Lower leg skin (tissue), 4 donors: ENCODE data around the gene TMEM170B. TPM values are rescaled to one million over a fixed set of nuclear protein-coding genes. Genes with fewer than 3 reads are reported as not detected.

ENCODE experiments used
- DNase-seq, 2 donors: peaks; one replicate each; pipeline ENCODE4 v3.0.0-alpha.2; 2019; ENCODE audit warnings: low spot score in 2 of 2
- H3K4me3 ChIP-seq: fragments of 200-600 bp; sonication (generic); 2 replicates; pipeline ENCODE4 v1.5.1; 2017; ENCODE audit warnings: mild to moderate bottlenecking, low read depth; ENCODE audit not compliant: poor library complexity, severe bottlenecking
- POLR2A ChIP-seq, 2 donors: fragments of 450-650 bp; IDR thresholded peaks; one replicate each; pipeline ENCODE4 v1.6.1; 2016 to 2017; ENCODE audit warnings: antibody characterized with exemption in 2 of 2, mild to moderate bottlenecking in 1 of 2, moderate library complexity in 1 of 2
- WGBS, 2 donors: methylation state at CpG; one replicate each; pipeline ENCODE4 v1.1.5; 2018; 5-methylcytosine and 5-hydroxymethylcytosine counted together
- intact Hi-C: fragments of 100-400 bp; cut with DNase I; formaldehyde crosslinking; loops from one replicate; pipeline ENCODE4 v1.15.0; 2023; ENCODE audit warnings: low total_unique reads
- total RNA-seq, 4 donors: library from RNA; depleted of rRNA; stranded (reverse); fragments of >200 nt; gene quantifications; one replicate each; pipeline ENCODE4 v1.1.0, GENCODE V29; 2016
- TF ChIP-seq, protein P1 (sequence below), 3 donors: fragments of 450-650 bp; IDR thresholded peaks; one replicate each; pipeline ENCODE4 v1.5.1; 2016; ENCODE audit warnings: antibody characterized with exemption in 3 of 3, mild to moderate bottlenecking in 3 of 3, moderate library complexity in 2 of 3

Gene TMEM170B
- total RNA-seq, 4 donors from 2014 or later = 0.34 to 2.1 (median 1.3) TPM

DNA sequence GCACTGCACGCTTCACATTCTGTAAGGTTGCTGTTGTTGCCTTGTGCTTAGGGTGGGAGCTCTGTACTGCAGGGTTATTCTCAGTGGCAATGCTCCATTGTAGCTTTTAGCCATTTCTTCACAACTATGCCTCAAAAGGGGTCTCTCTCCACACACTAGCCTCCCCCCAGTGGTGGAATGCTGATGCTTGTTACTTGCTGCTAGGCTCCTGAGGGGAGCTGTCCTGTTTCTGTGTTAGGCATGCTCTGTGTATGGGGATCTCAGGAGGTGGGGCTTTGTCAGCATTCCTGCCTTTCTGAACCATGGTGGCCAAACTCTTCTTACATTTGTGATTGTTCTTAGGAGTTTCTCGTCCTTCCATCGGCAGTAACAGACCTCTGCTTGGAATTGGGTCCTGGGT is 18.8 kb downstream of the TMEM170B start:
- DNase-seq = no peak
- 95 to 96% methylated on average over 3 of the region's 3 CpGs for WGBS, 2 donors
- intact Hi-C loops = no loop called here
- no peak overlapping the region for H3K4me3 ChIP-seq
- TF ChIP-seq POLR2A (IDR thresholded peaks at IDR 0.05) = no peak
- TF ChIP-seq, protein P1, sequence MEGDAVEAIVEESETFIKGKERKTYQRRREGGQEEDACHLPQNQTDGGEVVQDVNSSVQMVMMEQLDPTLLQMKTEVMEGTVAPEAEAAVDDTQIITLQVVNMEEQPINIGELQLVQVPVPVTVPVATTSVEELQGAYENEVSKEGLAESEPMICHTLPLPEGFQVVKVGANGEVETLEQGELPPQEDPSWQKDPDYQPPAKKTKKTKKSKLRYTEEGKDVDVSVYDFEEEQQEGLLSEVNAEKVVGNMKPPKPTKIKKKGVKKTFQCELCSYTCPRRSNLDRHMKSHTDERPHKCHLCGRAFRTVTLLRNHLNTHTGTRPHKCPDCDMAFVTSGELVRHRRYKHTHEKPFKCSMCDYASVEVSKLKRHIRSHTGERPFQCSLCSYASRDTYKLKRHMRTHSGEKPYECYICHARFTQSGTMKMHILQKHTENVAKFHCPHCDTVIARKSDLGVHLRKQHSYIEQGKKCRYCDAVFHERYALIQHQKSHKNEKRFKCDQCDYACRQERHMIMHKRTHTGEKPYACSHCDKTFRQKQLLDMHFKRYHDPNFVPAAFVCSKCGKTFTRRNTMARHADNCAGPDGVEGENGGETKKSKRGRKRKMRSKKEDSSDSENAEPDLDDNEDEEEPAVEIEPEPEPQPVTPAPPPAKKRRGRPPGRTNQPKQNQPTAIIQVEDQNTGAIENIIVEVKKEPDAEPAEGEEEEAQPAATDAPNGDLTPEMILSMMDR (IDR thresholded peaks at IDR 0.05) = no peak

DNA sequence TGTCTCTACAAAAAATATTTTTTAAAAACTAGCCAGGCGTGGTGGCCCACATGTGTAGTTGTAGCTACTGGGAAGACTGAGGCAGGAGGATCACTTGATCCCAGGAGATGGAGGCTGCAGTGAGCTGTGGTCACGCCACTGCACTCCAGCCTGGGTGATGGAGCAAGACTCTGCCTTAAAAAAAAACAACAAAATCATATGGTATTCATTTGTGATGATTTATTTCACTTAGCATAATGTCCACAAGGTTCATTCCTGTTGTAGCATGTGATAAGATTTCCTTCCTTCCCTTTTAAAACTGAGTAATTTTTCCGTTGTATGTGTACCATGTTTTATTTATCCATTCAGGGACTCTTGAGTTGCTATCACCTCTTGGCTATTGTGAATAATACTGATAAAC is 26.2 kb downstream of the TMEM170B start:
- no peak overlapping the region for H3K4me3 ChIP-seq
- intact Hi-C loops = no loop called here
- 82 to 83% methylated on average over 3 of the region's 3 CpGs for WGBS, 2 donors
- TF ChIP-seq, protein P1 (IDR thresholded peaks at IDR 0.05) = no peak
- TF ChIP-seq POLR2A (IDR thresholded peaks at IDR 0.05) = no peak
- no peak for DNase-seq

DNA sequence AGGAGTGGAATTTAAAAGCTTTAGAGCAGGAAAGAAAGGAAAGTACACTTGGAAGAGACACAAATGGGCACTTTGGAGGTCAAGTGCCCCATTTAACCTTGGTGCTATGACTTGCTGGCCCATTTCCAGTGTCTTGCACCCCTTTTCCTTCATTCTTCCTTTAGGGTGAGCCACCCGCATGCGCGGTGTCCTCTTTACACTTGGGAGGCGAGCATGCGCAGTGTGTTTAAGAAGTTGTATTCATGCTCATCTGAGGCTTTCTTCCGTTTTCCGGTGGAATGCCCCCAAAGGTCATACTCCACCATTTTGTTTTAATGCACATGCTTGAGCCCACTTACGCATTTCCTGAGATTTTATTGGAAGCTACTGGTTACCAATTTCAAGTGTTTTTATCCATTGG is 29.1 kb downstream of the TMEM170B start:
- TF ChIP-seq, protein P1 (IDR thresholded peaks at IDR 0.05) = no peak
- DNase-seq = no peak
- H3K4me3 ChIP-seq = no peak overlapping the region
- 97 to 98% methylated on average over 8 of the region's 8 CpGs for WGBS, 2 donors
- intact Hi-C loops = no loop called here

DNA sequence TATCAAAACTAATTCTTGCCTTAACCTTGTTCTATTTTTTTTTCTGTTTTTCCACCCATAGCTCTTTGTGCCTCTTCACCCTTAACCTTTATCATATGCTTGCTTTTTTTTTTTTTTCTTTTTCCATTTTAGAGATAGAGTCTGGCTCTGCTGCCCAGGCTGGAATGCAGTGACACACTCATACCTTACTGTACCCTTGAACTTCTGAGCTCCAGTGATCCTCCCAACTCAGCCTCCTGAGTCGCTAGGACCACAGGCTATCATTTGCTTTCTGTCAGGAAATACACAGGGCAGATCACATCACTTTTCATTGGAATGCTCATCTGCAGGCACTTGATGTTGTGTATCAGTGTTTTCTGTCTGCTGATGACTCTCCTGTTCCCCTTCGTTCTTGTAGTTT is 33.5 kb downstream of the TMEM170B start:
- 87 to 98% methylated on average over 2 of the region's 2 CpGs for WGBS, 2 donors
- TF ChIP-seq, protein P1 (IDR thresholded peaks at IDR 0.05) = no peak
- TF ChIP-seq POLR2A (IDR thresholded peaks at IDR 0.05) = no peak
- H3K4me3 ChIP-seq = no peak overlapping the region
- DNase-seq = no peak
- intact Hi-C loops = no loop called here

DNA sequence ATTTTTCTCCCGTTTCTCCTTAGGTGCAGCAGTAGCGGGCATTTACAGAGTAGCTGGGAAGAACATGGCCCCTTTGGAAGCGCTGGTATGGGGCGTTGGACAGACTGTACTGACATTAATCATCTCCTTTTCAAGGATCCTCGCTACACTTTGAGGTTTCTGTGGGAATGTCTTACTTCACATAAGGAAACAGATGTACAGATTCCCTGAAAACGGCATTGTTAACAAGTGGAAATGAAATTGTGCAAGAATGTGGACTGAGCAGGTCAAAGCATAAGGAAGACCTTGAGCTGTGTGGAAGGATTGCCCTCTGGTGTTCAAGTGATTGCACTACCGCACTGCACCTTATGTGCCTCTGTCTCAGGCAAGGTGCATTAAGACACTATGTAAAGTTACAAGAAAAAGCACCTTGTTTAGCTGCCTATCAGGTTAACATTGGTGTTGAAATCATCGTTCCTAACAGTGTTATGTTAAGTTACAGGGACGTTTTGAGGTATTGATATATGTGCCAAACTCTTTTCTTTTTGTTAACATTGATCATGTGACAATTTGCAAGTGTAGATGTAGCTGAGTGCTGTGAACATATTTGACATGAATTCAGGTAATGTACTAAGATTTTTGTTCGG is 38.0 kb downstream of the TMEM170B start:
- DNase-seq = peak in 1 of 2 donors; percentile 61
- intact Hi-C loops = no loop called here
- TF ChIP-seq POLR2A (IDR thresholded peaks at IDR 0.05) = no peak
- TF ChIP-seq, protein P1 (IDR thresholded peaks at IDR 0.05) = peak in 1 of 3 donors; percentile 54
- no peak overlapping the region for H3K4me3 ChIP-seq
- 49 to 51% methylated on average over 10 of the region's 10 CpGs for WGBS, 2 donors
